ENCODE data around the gene IRX1.

The IRX1 gene

GRCh38 chr5:3601061-3601710 lies 5.6 kb downstream of the IRX1 start:
- no peak for DNase-seq

GRCh38 chr5:3601911-3602782 lies 6.5 kb downstream of the IRX1 start:
- no peak for DNase-seq

GRCh38 chr5:3602785-3603502 lies 7.3 kb downstream of the IRX1 start:
- no peak for DNase-seq

- DNase-seq: no peak
Observed at GRCh38 chr5:3604501-3604900, 8.9 kb downstream of the IRX1 start.

- no peak for DNase-seq
Observed at GRCh38 chr5:3605298-3606010, 9.8 kb downstream of the IRX1 start.

GRCh38 chr5:3606121-3606831 lies 10.6 kb downstream of the IRX1 start:
- DNase-seq: no peak

- no peak for DNase-seq
Observed at GRCh38 chr5:3607541-3608181, 12.0 kb downstream of the IRX1 start.

- DNase-seq: no peak
Observed at GRCh38 chr5:3609120-3609681, 13.6 kb downstream of the IRX1 start.

- no peak for DNase-seq
Observed at GRCh38 chr5:3612591-3613042, 17.0 kb downstream of the IRX1 start.

GRCh38 chr5:3613726-3614125 lies 18.1 kb downstream of the IRX1 start:
- DNase-seq: no peak

- no peak for DNase-seq
Observed at GRCh38 chr5:3615217-3615616, 19.6 kb downstream of the IRX1 start.

GRCh38 chr5:3615829-3616228 lies 20.2 kb downstream of the IRX1 start:
- DNase-seq: no peak

GRCh38 chr5:3619579-3619978 lies 23.9 kb downstream of the IRX1 start:
- DNase-seq: no peak

- no peak for DNase-seq
Observed at GRCh38 chr5:3622961-3623360, 27.3 kb downstream of the IRX1 start.

GRCh38 chr5:3625626-3626025 lies 30.0 kb downstream of the IRX1 start:
- DNase-seq: no peak

GRCh38 chr5:3634061-3634460 lies 38.4 kb downstream of the IRX1 start:
- DNase-seq: no peak

- DNase-seq: no peak
Observed at GRCh38 chr5:3639175-3639574, 43.5 kb downstream of the IRX1 start.

- DNase-seq: no peak
Observed at GRCh38 chr5:3642231-3642630, 46.6 kb downstream of the IRX1 start.

GRCh38 chr5:3650320-3650719 lies 54.7 kb downstream of the IRX1 start:
- DNase-seq: no peak

GRCh38 chr5:3650868-3651267 lies 55.2 kb downstream of the IRX1 start:
- no peak for DNase-seq
